GM21786 (cell line): ENCODE results near the gene GREB1.

Source experiments
- ATAC-seq: cut with Tn5 transposase; IDR thresholded peaks from one replicate; pipeline ENCODE4 v1.9.1; 2021; ENCODE audit not compliant: unreplicated experiment

Gene GREB1

DNA sequence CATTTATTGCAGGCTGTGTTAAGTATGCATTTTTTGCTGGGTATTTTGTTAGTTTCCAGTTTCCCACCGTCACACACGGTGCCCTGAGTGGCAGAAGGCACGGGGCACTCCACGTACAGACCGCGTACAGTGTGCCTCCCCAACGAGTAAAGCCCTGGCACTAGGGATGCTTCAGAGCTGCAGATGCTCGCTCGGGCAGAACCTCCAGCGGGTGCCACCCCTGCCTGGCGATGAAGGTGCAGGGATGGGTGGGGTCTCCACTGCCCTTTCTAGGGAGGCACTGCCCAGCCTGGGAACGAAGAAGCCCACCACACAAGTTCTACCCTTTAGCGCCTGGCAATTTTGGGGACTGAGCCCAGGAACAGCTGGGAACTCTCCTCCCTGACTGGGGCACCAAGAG is 4.1 kb downstream of the GREB1 start:
- no peak for ATAC-seq

DNA sequence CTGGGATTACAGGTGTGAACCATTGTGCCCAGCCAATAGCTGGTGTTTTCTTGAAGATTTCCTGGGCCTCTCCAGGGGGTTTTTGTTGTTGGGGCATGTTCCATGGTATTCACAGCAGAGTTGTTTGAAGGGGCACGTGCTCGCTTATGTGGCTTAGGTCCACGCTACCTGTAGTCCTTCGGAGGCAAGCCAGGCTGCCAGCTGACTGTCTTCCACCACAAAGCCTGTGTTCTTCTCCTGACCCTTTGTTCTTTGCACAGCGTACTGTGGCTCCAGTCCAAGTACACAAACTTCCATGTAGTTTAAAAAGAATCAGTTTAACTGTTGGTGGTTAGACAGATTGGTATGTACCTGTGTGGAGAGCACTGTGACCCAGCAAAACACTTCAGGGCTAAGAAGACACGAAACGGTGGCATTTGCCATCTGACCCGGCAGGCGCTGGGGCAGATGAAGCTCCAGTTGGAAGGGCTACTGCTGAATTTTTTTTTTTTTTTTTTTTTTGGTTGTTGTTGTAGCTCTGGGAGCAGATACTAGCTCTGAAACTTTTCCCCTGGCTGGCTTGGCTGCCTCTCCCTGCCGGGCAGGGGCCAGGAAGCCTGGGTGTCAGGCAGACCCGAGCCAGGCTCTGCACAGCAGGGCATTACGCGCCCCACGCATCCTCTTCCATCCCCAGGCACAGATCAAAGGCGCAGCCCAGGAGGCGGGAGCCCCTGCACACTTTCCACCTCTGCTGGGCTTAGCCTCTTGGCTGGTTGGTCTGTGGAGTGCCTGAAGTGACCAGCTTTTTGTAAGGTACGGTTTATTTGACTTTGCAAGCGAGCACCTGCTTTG is 5.7 kb downstream of the GREB1 start:
- no peak for ATAC-seq

- no peak for ATAC-seq
Measured at GRCh38 chr2:11540148-11540995, 6.5 kb downstream of the GREB1 start.

GRCh38 chr2:11540996-11541692 is 7.3 kb downstream of the GREB1 start:
- no peak for ATAC-seq

DNA sequence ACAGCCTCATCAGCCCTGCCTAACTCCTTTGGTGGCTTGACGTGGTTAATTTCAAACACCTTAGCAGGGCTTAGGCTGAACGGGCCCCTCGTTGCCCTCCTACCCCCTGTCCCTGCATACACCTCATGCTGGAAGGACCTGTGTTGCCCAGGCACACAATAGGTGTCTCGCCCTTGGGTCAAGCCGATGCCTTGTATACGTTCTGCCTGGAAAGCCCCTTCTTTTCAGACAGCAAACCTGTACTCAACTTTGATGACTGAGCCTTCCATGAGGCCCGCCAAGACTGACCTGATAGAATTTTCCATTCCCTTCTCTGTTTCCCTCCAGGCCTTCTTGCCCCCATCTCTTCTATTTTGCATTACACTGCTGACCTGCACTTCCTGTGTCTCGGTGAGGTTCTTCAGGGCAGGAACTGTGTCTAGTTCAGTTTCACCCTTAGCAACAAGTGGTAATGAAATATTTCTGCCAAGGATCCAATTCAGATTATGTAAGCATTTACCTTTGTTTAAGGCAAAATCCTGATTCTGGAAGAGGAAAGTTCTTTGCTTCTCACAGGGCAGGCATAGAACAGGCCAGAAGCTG is 7.9 kb downstream of the GREB1 start:
- no peak for ATAC-seq

- no peak for ATAC-seq
Measured at GRCh38 chr2:11542275-11542819, 8.5 kb downstream of the GREB1 start.

DNA sequence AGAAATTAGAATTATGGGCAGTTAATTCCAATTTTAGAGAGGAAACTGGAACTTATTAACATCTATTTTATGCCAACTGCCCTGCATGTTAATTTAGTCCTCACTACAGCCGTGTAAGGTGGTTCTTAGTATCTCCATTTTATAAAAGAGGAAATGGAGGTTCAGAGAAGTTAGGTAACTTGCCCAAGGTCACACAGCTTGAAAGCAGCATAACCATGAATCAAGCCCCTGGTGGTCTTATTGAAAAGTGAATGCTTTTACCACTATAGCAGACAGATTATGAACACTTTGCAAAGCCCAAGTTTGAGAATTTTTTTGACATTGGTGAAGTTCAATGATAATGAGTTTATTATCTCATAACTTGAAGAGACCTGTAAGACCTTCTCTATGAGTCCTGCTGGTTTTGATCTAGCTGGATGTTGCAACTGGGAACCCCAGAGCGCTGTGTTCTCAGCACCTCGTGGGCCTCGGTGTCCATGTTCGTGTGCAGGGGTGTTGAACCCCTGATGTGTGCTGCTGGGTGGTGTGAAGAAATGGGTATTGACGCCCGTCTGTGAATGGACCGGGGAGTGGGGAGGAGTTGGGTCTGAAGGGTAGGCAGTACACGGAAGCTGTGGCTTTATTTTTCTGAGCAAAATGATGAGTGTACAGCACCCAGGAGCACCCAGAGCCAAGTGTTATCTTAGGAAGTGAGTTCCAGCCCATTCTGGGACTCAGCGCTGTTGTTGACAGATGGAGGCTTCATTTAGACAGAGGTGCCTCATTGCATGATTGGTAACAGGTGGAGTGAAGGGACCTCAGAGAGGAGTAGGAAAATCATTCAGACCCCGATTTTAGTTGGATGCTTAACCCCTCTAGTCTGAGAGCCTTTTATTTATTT is 9.7 kb downstream of the GREB1 start:
- no peak for ATAC-seq

- ATAC-seq: no peak
Measured at GRCh38 chr2:11546072-11546471, 12.2 kb downstream of the GREB1 start.

DNA sequence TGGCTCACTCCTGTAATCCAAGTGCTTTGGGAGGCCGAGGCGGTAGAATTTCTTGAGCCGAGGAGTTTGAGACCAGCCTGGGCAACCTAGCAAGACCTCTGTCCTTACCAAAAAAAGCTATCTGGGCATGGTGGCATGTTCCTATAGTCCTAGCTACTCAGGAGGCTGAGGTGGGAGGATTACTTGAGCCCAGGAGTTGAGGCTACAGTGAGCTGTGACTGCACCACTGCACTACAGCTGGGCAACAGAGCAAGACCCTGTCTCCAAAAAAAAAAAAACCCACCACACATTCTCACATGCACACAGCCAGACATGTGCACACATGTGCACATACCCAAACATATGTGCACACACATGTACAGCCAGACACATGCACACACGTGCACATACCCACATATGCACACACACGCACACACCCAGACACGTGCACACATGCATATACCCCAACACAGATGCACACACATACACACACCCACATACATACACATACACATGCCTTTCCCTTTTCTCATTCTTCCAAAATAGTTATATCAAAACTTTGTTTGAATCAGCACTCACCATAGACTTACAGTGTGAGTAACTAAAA is 14.2 kb downstream of the GREB1 start:
- ATAC-seq: no peak

DNA sequence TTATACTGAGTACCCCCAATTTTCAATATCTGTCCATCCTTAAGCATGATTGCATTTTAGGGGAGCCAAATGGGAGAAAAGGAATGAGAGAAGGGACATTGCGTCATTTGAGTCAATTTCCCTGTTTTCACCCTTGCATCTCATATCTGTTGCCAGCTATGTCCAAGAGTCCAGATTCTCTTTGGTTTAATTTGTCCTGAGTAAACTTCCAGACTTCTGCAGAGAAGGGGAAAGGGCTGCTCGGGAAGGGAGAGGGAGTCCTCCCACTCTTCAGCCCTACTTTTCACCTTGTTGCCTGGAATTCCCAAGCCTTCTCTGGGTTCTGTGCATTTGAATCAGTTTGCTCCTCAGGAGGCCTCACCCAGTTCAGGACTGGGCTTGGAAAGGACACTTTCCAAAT is 16.5 kb downstream of the GREB1 start:
- ATAC-seq: no peak

- ATAC-seq: no peak
Measured at GRCh38 chr2:11550901-11551568, 17.2 kb downstream of the GREB1 start.

DNA sequence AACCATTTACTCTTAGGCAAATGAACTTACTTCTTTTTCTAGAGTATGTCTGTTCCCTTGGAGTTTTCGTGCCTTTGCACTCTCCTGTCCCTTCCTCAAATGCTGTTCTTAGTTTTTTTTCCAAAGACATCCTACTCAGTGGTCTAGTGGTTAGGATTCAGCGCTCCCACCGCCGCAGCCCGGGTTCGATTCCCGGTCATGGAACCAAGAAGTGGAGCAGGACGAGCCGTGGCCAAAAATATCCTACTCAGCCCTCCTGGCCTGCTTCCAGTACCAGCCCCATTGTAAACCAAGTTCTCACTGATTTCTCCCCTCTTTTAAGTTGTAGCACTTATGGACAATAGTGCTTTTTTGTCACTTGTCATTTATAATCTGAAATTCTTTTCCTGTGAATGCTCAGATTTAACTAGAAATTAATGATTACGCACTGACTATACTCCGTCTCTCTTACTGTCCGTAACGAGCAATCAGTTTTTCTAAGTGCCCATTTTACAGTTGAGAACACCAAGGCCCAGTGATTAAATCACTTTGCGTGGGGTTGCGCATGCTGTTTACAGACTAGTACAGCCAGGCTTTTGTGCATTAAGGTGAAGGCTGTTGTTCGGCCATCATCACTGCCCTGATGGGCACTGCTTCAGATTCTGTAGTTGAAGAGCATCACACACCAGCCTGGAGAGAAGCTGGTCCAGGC is 17.9 kb downstream of the GREB1 start:
- ATAC-seq: no peak

DNA sequence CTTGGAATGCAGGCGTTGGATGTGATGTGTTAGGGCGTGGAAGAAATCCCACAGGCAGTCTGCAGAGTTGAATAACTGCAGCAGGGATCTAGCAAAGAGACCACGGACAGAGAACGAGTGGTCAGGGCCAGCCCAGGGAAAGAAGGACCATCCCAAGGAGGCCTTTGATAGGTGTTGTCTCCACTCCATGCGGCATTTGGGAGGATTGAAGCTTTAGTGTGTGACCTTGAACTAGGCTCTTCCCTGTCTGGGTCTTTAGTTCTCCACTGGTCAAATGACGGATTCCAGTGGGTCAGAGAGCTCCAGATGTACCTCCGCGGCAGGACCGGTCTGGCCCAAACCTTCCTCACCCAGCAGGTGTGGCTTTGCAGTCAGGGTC is 18.4 kb downstream of the GREB1 start:
- no peak for ATAC-seq

GRCh38 chr2:11553661-11554398 is 20.0 kb downstream of the GREB1 start:
- ATAC-seq: no peak

- no peak for ATAC-seq
Measured at GRCh38 chr2:11554399-11554716, 20.5 kb downstream of the GREB1 start.

- ATAC-seq: no peak
Measured at GRCh38 chr2:11556101-11556806, 22.4 kb downstream of the GREB1 start.

DNA sequence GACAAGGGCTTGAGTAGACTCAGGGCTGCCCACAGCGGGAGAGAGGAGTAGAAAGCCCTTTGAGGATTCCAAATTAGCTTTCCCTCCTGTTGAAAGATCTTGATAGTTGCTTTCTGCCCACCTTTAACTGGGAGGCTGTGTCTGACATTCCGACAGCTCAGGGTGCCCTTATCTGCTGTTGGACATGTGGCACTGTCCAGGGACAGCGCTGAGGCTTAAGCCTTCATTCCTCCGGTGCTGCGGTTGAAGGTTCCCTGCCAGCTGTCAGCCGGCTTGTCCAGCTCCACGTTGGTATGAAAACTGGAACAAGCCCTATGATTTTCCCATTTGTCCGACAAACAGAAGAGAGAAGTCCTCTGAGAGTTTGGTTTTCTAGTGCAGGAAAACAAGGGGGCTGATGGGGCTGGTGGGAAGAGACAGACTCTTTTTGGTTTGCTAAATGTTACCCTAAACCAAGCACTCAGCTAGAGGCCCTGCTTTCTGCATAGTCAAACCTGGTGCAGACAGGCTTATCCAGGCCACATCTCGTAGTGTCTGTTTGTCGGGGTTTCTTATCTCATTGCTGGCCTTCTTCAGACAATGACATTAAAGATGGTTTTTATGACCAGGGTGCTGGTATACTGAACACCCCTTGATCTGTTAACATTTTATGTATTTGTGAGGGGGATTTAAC is 24.5 kb downstream of the GREB1 start:
- no peak for ATAC-seq
